Measurements from ENCODE around the gene PHF21B.

DNA sequence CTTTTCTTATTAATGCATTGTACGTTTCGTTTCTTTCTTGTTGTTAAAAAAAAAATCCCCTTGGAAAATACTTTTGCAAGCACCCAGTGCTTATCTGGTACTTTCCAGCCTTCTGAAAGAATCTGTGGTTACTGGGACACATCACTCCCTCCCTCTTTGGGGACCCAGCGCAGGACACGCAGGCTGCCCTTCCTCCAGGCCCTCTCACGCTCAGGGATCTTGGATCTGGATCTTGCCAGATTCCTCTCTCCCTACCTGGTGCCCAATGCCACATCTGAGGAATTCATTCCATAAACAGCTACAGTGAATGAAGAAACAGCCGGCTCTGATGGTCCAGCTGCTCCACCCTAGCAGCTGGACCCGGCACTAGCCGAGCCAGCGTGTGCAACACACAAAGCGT lies 55.7 kb downstream of the PHF21B start:
- TF ChIP-seq EZH2 (IDR thresholded peaks at IDR 0.05), result no peak
- TF ChIP-seq POLR2AphosphoS5 (IDR thresholded peaks at IDR 0.05; ENCODE audit: borderline replicate concordance, low read depth, low read length), result no peak
